GM10847 (cell line): Measurements from ENCODE around the gene SLF2.

Source experiments
- POLR2A ChIP-seq: IDR thresholded peaks from 2 replicates; pipeline ENCODE4 v1.6.1; 2011; ENCODE audit not compliant: insufficient read length; ENCODE audit errors: extremely low read depth

Gene SLF2

DNA sequence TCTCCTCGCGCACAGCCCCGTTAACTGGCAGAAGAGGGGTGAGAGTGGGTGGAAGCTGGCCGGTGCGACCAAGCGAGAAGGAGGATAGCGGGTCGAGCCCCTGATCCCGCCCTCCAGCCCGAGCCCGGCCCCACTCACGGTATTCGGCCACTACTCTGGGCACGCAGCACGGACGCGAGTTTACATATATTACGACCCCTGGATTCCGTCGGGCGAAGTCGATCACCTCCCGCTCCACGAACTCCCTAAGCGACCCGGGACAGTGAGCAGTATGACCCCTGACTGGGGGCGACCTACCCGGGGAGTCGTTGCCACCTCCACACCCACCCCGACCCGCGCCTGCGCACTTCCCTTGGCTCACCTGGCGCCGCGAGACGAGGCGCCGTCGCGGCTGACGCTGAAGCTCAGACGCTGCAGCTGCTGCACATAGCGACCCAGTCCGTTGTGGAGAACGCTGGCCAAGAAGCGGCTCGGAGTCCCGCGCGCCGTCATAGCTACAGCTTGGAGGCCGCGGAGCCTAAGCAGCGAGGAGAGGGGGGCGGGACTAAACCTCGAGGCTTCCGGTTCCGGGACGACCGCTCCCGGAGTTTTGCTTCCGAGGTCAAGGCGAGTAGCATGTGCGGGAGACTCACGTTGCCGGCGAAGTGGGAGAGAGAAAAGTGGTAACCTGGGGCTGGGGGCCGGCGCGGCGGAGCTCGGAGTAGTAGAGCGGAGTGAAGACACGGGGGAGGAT is 74.4 kb downstream of the SLF2 start, which contains the start of the genes MRPL43 and TWNK:
MRPL43 (minus strand) TSS at position 546 of the 733 bp plus-strand sequence; CDS start at position 492, 54 bp downstream.
TWNK (plus strand) TSS at position 592 of the 733 bp plus-strand sequence. CDS start 668 bp downstream, outside the sequence.
- TF ChIP-seq POLR2A: peak; percentile 73

DNA sequence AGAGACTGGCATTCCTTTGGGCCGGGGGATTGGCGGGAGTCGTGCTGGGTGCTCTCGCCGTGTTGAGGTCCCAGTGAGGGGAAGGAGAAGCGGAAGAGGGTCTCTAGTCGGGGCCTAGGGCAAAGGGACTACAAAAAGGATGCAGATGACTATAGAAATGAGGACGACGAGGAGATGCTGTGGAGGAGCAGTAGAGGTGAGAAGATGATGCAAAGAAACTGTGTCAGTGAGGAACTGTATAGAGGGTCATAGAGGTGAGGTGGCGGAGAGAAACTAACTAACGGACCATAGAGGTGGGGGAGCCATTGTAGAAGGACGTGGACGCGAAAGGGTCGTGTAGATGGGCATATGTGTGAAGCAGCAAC is 74.9 kb downstream of the SLF2 start:
- no peak for TF ChIP-seq POLR2A

DNA sequence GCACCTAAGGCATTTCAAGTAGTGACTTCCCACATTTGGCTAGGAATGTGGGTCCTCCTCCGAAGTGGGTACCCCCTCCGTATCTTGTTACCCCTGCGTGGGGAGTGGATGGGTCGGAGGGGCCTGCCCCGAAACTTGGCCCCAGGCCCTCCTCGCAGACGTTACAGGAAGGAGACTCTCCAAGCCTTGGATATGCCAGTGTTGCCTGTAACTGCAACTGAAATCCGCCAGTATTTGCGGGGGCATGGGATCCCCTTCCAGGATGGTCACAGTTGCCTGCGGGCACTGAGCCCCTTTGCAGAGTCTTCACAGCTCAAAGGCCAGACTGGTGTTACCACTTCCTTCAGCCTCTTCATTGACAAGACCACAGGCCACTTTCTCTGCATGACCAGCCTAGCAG is 75.4 kb downstream of the SLF2 start:
- TF ChIP-seq POLR2A: no peak

DNA sequence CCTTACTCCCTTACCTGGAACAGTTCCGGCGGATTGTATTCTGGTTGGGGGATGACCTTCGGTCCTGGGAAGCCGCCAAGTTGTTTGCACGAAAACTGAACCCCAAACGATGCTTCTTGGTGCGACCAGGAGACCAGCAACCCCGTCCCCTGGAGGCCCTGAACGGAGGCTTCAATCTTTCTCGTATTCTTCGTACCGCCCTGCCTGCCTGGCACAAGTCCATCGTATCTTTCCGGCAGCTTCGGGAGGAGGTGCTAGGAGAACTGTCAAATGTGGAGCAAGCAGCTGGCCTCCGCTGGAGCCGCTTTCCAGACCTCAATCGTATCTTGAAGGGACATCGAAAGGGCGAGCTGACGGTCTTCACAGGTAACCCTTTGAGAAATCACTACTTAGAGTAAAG is 76.3 kb downstream of the SLF2 start:
- no peak for TF ChIP-seq POLR2A

DNA sequence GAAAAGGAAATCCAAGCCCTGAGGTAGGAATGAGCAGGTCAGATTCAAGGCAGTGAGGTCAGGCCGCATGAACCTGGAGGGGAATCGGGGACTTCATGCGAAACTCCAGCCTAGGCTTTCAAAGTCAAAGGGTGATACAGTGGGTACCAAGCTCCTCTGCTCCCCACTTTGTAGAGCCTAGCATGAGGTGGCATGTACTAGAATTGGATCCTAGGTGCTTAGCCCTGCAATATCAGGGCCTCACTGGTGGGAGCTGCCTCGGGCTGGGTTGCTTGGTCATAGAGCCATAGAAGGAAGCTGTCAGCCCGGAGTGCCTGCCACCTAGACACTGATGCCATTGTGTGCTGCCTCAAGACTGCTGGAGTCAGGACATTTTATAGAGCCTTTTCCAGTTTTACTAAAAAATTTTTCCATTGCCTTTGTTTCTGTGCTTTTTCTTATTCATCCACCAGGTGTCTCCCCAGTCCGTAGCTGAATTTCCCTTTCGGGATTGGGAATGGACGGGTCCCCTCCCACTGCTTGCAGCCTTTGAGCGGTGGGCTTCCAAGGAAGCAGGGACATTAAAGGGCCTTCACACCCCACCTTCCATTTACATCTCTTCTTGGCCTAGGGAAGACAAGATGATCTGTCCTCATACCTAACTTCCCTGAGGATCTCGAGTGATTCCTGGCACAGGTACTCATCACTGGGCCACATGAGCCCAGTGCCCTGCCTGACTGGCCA is 81.4 kb downstream of the SLF2 start:
- no peak for TF ChIP-seq POLR2A

DNA sequence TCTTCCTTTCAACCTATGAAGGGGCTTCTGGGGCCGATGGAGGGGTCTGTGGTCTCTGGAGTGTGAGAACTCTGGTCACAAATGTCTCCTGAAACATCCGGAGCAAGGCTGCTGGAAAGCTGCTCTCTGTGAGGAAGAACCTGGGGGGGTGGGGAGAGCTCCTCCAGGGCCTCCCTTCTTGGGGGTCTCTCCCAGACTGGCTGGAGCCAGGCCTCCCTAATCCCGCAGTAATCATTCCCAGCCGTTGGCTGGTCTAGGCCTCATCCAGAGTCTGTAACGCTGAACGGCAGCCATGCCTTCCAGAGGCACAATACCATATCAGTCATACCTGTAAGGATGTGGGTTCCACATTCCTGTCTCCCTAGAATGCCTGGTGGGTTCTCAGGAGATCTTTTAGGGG is 82.4 kb downstream of the SLF2 start:
- no peak for TF ChIP-seq POLR2A

DNA sequence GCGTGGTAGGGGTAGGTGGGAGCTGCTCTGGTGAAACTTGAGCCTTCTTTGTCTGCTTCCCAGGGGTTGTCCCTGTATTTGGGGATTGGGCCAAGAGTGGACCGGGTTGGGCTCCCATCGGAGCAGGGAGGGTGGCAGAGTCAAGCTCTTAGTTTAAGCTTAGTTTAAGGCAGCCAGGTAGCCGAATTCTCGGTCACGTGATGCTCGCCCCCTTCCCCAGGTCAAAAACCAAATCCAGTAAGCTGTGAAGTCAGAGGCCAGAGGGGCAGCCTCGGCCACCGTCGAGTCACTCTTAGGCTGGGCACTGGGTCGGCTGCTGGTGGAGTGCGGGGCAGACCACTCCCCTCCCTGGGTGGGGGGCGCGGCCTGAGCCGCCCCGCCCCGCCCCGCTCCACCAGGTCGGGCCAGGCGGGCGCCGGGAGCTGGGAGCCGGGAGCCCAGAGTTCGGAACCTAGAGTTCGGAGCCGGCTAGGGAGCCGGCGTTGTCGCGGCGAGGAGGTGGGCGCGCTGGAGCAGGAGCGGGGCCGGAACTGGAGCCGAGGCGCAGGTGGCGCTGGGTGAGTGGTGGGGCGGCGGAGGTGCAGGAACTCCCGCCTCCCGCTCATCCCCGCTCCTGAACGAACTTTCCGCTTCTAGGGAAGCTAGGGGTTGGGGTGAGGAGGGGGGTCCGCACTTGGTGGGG is 84.1 kb downstream of the SLF2 start:
- no peak for TF ChIP-seq POLR2A

DNA sequence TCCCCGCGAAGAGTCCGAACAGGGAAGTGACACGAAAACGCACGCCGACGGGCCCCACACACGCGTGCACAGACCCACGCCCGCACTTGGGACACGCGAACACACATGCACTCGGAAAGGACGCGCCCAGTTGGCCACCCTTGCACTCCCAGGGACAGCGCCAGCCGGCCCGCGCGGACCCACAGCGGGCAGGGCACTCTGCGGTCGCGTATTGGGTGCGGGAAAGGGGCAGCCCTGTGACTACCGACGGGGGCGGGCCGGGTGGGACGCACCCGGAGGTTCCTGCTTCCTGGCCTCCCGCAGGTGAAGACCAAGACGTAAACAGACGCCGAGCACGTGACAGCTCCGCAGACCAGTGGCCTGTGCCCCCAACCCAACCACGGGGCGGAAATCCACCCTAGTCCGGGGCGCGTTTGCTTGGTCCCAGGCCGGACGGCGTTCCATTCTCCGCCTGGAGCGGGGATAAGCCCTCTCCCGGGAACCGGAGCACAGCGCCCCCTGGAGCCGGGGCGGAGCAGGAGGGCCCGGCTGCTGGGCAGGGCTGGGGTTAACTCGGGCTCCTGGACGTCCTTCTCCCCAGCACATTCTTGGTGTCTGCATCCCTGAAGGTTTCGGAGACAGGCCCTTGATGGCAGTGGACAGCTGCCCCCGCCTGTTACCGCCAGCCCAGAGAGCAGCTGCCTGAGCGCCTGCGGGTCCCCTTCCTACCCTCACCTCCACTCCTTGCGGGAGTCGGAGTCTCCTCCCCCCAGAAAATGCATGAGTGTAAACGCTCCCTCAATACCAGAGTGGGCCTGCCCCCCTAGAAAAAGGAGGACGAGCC is 84.8 kb downstream of the SLF2 start:
- peak; percentile 42 for TF ChIP-seq POLR2A

DNA sequence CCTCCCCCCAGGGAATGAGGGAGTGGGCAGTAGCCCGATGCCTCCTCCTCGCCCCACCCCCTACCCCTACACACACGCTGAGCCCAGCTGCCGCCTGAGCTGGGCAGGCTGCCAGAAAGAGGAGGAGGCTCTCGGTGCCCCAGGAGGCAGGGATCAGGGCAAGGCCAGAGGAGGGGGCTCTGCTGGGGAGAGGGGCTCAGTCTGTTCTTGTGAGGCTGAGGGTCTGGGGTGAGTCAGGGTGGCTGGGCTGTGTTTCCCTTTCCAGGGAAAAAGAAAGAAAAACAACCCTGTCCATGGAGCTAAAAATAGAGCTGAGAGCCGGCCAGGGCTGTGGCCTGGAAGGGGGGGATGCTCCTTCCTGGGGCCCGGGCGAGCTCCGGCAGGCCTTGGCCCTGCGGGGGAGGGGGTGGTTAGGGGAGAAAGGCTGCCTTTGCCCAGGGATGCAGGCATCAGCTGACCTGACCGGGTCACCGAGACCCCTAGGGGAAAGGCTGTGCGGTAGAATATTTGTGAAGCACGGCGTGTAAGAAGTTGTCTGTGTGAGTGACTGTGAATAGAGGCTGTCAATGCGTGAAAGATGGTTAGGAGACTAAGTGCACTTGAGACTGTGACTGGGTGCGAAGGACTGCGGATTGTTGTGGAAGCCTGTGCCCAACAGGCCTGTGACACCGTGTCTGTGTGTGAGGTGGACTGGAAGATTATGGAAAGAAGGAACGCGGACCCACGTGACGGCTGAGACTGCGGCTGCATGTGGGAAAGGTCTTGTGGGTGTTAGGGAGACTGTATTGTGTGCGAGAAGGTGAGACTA is 85.6 kb downstream of the SLF2 start:
- no peak for TF ChIP-seq POLR2A

DNA sequence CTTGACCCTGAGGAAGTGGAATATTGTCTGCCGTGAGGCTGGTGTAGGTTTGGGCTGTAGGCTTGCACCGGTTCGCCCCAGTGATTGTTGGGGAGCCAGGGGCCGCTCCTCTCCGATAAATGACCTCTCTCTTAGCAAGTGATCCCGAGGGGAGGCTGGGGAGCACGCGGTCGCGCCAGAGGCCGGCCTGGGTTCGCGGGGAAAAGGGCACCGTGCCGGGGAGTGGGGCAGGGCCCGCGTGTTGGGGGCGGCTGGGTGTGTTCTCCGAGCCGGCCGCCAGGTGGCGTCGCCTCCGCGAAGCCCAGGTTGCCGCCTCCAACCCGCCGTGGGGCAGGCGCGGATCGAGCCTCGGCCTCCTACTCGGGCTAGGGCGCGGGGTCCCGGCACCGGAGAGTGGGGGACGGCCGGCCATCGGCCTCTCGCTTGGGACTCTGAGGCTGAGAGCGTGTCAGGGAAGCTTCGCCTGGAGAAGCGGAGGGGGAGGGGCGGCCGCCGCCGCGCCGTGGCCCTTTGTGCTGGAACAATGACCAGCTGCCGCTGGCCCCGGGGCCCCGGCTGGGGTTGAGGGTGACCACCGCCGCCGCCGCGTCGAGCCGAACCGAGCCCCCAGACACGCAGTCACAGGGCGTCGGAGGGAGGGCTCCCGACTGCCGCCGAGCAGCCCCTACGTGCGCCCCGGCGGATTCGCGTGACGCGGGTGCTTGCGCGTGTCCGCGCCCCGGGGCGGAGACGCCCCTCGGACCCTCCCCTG is 86.4 kb downstream of the SLF2 start:
- TF ChIP-seq POLR2A: peak; percentile 19

DNA sequence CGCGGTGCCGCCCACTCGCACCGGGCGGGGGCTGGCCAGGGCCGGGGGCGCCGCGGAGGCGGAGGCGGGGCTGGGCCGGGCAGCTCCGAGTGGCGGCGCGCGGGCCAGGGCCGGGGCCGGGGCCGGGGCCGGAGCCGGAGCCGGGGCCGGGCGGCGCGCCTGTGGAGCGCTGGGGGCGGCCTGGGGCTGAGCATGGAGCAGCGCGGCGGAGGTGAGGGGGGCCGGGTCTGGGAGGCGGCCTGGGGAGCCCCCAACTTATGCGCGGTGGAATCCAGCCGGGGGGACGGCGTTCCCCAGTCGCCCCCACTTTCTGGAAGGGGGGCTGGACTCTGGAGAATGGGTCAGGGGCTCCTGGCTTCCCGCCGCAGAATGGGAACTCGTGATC is 87.0 kb downstream of the SLF2 start, which contains the start of gene LZTS2:
LZTS2 (plus strand) TSS at position 67 of the 385 bp plus-strand sequence. CDS start 2,731 bp downstream, outside the sequence.
- no peak for TF ChIP-seq POLR2A

DNA sequence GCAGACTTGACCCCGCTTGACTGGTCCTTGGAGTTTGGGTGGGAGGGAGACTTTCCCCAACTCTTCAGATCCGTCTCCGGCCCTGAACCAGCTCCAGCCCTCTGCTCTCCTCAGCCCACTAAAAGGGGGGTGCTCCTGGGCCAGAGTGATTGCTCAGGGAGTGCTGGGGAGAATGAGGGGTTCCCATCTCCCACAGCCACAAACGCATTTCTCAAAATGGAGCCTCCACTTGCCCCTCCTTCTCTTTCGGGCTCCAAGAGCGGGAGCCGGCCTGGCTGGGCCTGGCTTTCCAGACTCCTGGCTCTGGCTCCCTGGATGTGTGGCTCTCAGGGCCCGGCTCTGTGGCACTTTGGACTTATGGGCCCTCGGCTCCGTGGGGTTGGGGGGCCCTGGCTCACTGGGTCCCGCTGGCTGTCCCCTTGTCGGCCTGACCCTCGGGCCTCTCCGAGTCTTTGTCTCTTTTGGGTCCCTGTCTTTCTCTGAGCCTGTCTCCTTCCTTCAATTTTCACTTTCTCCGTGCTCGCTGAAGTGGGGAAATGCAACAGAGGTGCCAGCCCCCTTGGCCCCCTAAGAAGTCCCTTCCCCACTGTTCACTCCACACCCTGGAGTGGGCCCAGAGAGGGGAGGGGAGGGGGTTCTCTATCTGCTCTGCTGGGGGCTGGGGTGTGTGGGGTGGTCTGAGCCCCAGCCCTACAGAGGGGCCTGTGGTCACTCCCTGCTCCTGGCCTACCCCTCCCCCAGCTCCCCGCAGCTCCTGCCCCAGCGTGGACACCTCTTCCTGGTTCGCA is 87.6 kb downstream of the SLF2 start:
- TF ChIP-seq POLR2A: no peak
